Glomerular visceral epithelial cell (primary cell): Measurements from ENCODE around the gene RGS8.
A peak's percentile ranks its signal among the peaks of the same experiment; 100 is the strongest.
"Not testable (repeated sequence)": the region's sequence is repeated elsewhere in the genome, so short reads cannot be mapped to it uniquely, and the experiment has no call there.

Experiments used
- DNase-seq: peaks from one replicate; pipeline ENCODE4 v3.0.0-alpha.2; 2016; ENCODE audit errors: extremely low spot score

The RGS8 gene

GRCh38 chr1:182702826-182703524 lies 18.6 kb upstream of the RGS8 start:
- DNase-seq: no peak

GRCh38 chr1:182700351-182700709 lies 15.9 kb upstream of the RGS8 start:
- DNase-seq: peak; percentile 4

GRCh38 chr1:182699393-182700350 lies 15.3 kb upstream of the RGS8 start:
- no peak for DNase-seq

GRCh38 chr1:182698971-182699370 lies 14.6 kb upstream of the RGS8 start:
- DNase-seq: no peak

GRCh38 chr1:182693139-182693538 lies 8.8 kb upstream of the RGS8 start:
- not testable (repeated sequence) for DNase-seq

- no peak for DNase-seq
Measured at GRCh38 chr1:182690886-182691443, 6.6 kb upstream of the RGS8 start.

GRCh38 chr1:182688436-182689205 lies 4.2 kb upstream of the RGS8 start:
- DNase-seq: no peak

GRCh38 chr1:182687361-182687760 lies 3.0 kb upstream of the RGS8 start:
- DNase-seq: no peak

GRCh38 chr1:182686446-182686845 lies 2.1 kb upstream of the RGS8 start:
- no peak for DNase-seq

GRCh38 chr1:182685215-182685614 lies 828 bp upstream of the RGS8 start:
- DNase-seq: no peak

GRCh38 chr1:182682898-182683501 lies 1.4 kb downstream of the RGS8 start:
- no peak for DNase-seq

GRCh38 chr1:182682406-182682805 lies 2.0 kb downstream of the RGS8 start:
- no peak for DNase-seq

- no peak for DNase-seq
Measured at GRCh38 chr1:182681568-182681912, 2.8 kb downstream of the RGS8 start.

- no peak for DNase-seq
Measured at GRCh38 chr1:182680901-182681567, 3.4 kb downstream of the RGS8 start.

GRCh38 chr1:182680408-182680807 lies 4.0 kb downstream of the RGS8 start:
- DNase-seq: no peak

GRCh38 chr1:182679684-182680083 lies 4.7 kb downstream of the RGS8 start:
- DNase-seq: no peak

GRCh38 chr1:182677397-182678098 lies 6.8 kb downstream of the RGS8 start:
- DNase-seq: no peak

GRCh38 chr1:182676274-182676673 lies 8.1 kb downstream of the RGS8 start:
- no peak for DNase-seq

- DNase-seq: no peak
Measured at GRCh38 chr1:182674346-182675246, 9.8 kb downstream of the RGS8 start.

GRCh38 chr1:182672487-182672836 lies 11.9 kb downstream of the RGS8 start:
- DNase-seq: no peak
